GM12872 (cell line): ENCODE measurements around the gene SLAMF6.

Source experiments
- CTCF ChIP-seq: IDR thresholded peaks from 3 replicates; pipeline ENCODE4 v1.5.1; 2011; ENCODE audit warnings: low read depth, mild to moderate bottlenecking, low read length, moderate library complexity; ENCODE audit not compliant: insufficient read depth

The SLAMF6 gene

GRCh38 chr1:160467576-160467975 is 55.5 kb downstream of the SLAMF6 start:
- TF ChIP-seq CTCF = no peak

- no peak for TF ChIP-seq CTCF
Observed at GRCh38 chr1:160466961-160467360, 56.1 kb downstream of the SLAMF6 start.

GRCh38 chr1:160465123-160465522 is 57.9 kb downstream of the SLAMF6 start:
- TF ChIP-seq CTCF = no peak

GRCh38 chr1:160460683-160461287 is 62.3 kb downstream of the SLAMF6 start:
- TF ChIP-seq CTCF = no peak

GRCh38 chr1:160460214-160460642 is 62.8 kb downstream of the SLAMF6 start:
- TF ChIP-seq CTCF = no peak

- TF ChIP-seq CTCF = no peak
Observed at GRCh38 chr1:160459687-160460086, 63.4 kb downstream of the SLAMF6 start.

GRCh38 chr1:160459056-160459455 is 64.0 kb downstream of the SLAMF6 start:
- no peak for TF ChIP-seq CTCF
